ENCODE data around the gene CARS1.

DNA sequence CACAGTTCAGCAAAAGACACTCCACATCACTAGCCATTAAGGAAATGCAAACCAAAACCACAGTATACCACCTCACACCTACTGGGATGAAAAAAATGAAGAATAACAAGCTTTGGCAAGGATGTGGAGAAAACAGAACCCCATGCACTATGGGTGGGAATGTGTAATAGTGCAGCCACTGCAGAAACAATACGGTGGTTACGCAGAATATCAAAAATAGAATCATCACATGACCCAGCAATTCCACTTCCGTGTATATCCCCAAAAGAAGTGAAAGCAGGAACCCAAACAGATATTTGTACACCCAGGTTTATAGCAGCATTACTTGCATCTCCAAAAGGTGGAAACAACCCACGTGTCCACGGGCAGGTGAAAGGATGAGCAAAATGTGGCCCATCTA lies 20.8 kb downstream of the CARS1 start:
- no peak for TF ChIP-seq CTCF (IDR thresholded peaks at IDR 0.05)
- no peak for TF ChIP-seq SIN3A (IDR thresholded peaks at IDR 0.05; ENCODE audit: borderline replicate concordance, insufficient read depth, low read depth, low read length)
- TF ChIP-seq TCF7L2 (IDR thresholded peaks at IDR 0.05; ENCODE audit: low read depth, low read length): no peak
- no peak for TF ChIP-seq POLR2AphosphoS5 (IDR thresholded peaks at IDR 0.05; ENCODE audit: low read depth, low read length)
- TF ChIP-seq, protein P1, sequence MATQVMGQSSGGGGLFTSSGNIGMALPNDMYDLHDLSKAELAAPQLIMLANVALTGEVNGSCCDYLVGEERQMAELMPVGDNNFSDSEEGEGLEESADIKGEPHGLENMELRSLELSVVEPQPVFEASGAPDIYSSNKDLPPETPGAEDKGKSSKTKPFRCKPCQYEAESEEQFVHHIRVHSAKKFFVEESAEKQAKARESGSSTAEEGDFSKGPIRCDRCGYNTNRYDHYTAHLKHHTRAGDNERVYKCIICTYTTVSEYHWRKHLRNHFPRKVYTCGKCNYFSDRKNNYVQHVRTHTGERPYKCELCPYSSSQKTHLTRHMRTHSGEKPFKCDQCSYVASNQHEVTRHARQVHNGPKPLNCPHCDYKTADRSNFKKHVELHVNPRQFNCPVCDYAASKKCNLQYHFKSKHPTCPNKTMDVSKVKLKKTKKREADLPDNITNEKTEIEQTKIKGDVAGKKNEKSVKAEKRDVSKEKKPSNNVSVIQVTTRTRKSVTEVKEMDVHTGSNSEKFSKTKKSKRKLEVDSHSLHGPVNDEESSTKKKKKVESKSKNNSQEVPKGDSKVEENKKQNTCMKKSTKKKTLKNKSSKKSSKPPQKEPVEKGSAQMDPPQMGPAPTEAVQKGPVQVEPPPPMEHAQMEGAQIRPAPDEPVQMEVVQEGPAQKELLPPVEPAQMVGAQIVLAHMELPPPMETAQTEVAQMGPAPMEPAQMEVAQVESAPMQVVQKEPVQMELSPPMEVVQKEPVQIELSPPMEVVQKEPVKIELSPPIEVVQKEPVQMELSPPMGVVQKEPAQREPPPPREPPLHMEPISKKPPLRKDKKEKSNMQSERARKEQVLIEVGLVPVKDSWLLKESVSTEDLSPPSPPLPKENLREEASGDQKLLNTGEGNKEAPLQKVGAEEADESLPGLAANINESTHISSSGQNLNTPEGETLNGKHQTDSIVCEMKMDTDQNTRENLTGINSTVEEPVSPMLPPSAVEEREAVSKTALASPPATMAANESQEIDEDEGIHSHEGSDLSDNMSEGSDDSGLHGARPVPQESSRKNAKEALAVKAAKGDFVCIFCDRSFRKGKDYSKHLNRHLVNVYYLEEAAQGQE (IDR thresholded peaks at IDR 0.05; ENCODE audit: insufficient read depth in 1 of 2, low read depth in 2 of 2, low read length in 1 of 2): no peak
